GM15510 (cell line): ENCODE data around the gene ATF7.

Source experiments
- POLR2A ChIP-seq: IDR thresholded peaks from 3 replicates; pipeline ENCODE4 v1.6.1; 2011; ENCODE audit warnings: borderline replicate concordance; ENCODE audit not compliant: insufficient read length; ENCODE audit errors: extremely low read depth

The ATF7 gene

GRCh38 chr12:53604581-53604980, 21.6 kb downstream of the ATF7 start:
- no peak for TF ChIP-seq POLR2A

- no peak for TF ChIP-seq POLR2A
Measured at GRCh38 chr12:53603804-53604203, 22.4 kb downstream of the ATF7 start.

- TF ChIP-seq POLR2A = no peak
Measured at GRCh38 chr12:53603196-53603595, 23.0 kb downstream of the ATF7 start.

- no peak for TF ChIP-seq POLR2A
Measured at GRCh38 chr12:53602176-53602864, 23.9 kb downstream of the ATF7 start.

- no peak for TF ChIP-seq POLR2A
Measured at GRCh38 chr12:53601296-53601847, 24.8 kb downstream of the ATF7 start.

GRCh38 chr12:53600490-53601295, 25.5 kb downstream of the ATF7 start:
- TF ChIP-seq POLR2A = no peak

GRCh38 chr12:53599579-53599978, 26.6 kb downstream of the ATF7 start:
- no peak for TF ChIP-seq POLR2A

GRCh38 chr12:53596920-53597363, 29.2 kb downstream of the ATF7 start:
- no peak for TF ChIP-seq POLR2A

GRCh38 chr12:53594897-53595615, 31.1 kb downstream of the ATF7 start:
- TF ChIP-seq POLR2A = no peak

- no peak for TF ChIP-seq POLR2A
Measured at GRCh38 chr12:53593707-53594106, 32.5 kb downstream of the ATF7 start.

GRCh38 chr12:53593031-53593430, 33.2 kb downstream of the ATF7 start:
- no peak for TF ChIP-seq POLR2A

- TF ChIP-seq POLR2A = no peak
Measured at GRCh38 chr12:53592426-53592825, 33.8 kb downstream of the ATF7 start.

- TF ChIP-seq POLR2A = no peak
Measured at GRCh38 chr12:53591301-53592206, 34.6 kb downstream of the ATF7 start.

- no peak for TF ChIP-seq POLR2A
Measured at GRCh38 chr12:53590652-53591051, 35.5 kb downstream of the ATF7 start.
